ENCODE measurements around the gene PLCE1. TPM values are rescaled to one million over a fixed set of nuclear protein-coding genes. Genes with fewer than 3 reads are reported as not detected.
"Not testable (repeated sequence)": the region's sequence is repeated elsewhere in the genome, so short reads cannot be mapped to it uniquely, and the experiment has no call there.

The PLCE1 gene
- total RNA-seq, 1 experiment from 2014 or later: 0.23 TPM

- intact Hi-C loops (cut with micrococcal nuclease): no loop called here
- TF ChIP-seq, protein P1, sequence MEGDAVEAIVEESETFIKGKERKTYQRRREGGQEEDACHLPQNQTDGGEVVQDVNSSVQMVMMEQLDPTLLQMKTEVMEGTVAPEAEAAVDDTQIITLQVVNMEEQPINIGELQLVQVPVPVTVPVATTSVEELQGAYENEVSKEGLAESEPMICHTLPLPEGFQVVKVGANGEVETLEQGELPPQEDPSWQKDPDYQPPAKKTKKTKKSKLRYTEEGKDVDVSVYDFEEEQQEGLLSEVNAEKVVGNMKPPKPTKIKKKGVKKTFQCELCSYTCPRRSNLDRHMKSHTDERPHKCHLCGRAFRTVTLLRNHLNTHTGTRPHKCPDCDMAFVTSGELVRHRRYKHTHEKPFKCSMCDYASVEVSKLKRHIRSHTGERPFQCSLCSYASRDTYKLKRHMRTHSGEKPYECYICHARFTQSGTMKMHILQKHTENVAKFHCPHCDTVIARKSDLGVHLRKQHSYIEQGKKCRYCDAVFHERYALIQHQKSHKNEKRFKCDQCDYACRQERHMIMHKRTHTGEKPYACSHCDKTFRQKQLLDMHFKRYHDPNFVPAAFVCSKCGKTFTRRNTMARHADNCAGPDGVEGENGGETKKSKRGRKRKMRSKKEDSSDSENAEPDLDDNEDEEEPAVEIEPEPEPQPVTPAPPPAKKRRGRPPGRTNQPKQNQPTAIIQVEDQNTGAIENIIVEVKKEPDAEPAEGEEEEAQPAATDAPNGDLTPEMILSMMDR (IDR thresholded peaks at IDR 0.05; ENCODE audit: unreplicated experiment): no peak
- Mint-ChIP-seq H3K4me3 (ENCODE audit: unreplicated experiment) (no peak overlapping the region), H3K9me3 (ENCODE audit: unreplicated experiment) (no peaks in the 10 kb centered on the region), H3K4me1 (ENCODE audit: insufficient read depth, unreplicated experiment) (no peaks in the 10 kb centered on the region), H3K27me3 (ENCODE audit: insufficient read depth, unreplicated experiment) (no peaks in the 10 kb centered on the region), H3K36me3 (ENCODE audit: insufficient read depth, unreplicated experiment) (no peaks in the 10 kb centered on the region), H3K27ac (ENCODE audit: low read depth, unreplicated experiment) (no peak overlapping the region)
- CTCF ChIA-PET: interaction anchor here (0.7 to 1.7 kb wide), 3 partner anchors 48 to 472 kb away, joined by 4 to 6 read pairs (median 6); no protein-coding TSS in a partner anchor
- DNase-seq (ENCODE audit: unreplicated experiment): no peak
- BruUV-seq (replicated peaks): no TSS peak
- POLR2A ChIA-PET: no interaction called here
These were observed 25.2 kb upstream of the PLCE1 start for GRCh38 chr10:93968540-93968945.

DNA sequence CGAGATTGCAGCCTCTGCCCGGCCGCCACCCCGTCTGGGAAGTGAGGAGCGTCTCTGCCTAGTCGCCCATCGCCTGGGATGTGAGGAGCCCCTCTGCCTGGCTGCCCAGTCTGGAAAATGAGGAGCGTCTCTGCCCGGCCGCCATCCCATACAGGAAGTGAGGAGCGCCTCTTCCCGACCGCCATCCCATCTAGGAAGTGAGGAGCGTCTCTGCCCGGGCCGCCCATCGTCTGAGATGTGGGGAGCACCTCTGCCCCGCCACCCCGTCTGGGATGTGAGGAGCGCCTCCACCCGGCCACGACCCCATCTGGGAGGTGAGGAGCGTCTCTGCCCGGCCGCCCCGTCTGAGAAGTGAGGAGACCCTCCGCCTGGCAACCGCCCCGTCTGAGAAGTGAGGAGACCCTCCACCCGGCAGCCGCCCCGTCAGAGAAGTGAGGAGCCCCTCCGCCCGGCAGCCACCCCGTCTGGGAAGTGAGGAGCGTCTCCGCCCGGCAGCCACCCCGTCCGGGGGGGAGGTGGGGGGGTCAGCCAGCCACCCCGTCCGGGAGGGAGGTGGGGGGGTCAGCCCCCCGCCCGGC lies 23.2 kb upstream of the PLCE1 start:
- H3K4me3 Mint-ChIP-seq (ENCODE audit: unreplicated experiment); BruUV-seq (replicated peaks); H3K36me3 Mint-ChIP-seq (ENCODE audit: insufficient read depth, unreplicated experiment); H3K27me3 Mint-ChIP-seq (ENCODE audit: insufficient read depth, unreplicated experiment); H3K9me3 Mint-ChIP-seq (ENCODE audit: unreplicated experiment); CTCF ChIA-PET; POLR2A ChIA-PET; H3K4me1 Mint-ChIP-seq (ENCODE audit: insufficient read depth, unreplicated experiment); intact Hi-C loops (cut with micrococcal nuclease); DNase-seq (ENCODE audit: unreplicated experiment); H3K27ac Mint-ChIP-seq (ENCODE audit: low read depth, unreplicated experiment): not testable (repeated sequence)

GRCh38 chr10:93973748-93974445 lies 19.8 kb upstream of the PLCE1 start:
- Mint-ChIP-seq H3K9me3 (ENCODE audit: unreplicated experiment) (no peaks in the 10 kb centered on the region), H3K4me1 (ENCODE audit: insufficient read depth, unreplicated experiment) (no peaks in the 10 kb centered on the region), H3K27ac (ENCODE audit: low read depth, unreplicated experiment) (no peak overlapping the region), H3K27me3 (ENCODE audit: insufficient read depth, unreplicated experiment) (no peaks in the 10 kb centered on the region), H3K4me3 (ENCODE audit: unreplicated experiment) (no peak overlapping the region), H3K36me3 (ENCODE audit: insufficient read depth, unreplicated experiment) (peaks cover 4% of the 10 kb centered on the region)
- TF ChIP-seq, protein P1 (IDR thresholded peaks at IDR 0.05; ENCODE audit: unreplicated experiment): no peak
- CTCF ChIA-PET: interaction anchor here (0.6 kb wide), 1 partner anchor 36 kb away, joined by 3 read pairs; no protein-coding TSS in a partner anchor
- no TSS peak for BruUV-seq (replicated peaks)
- intact Hi-C loops (cut with micrococcal nuclease): no loop called here
- DNase-seq (ENCODE audit: unreplicated experiment): no peak
- POLR2A ChIA-PET: interaction anchor here (0.5 to 1.1 kb wide), 2 partner anchors 11 to 261 kb away, joined by 3 read pairs; no protein-coding TSS in a partner anchor

DNA sequence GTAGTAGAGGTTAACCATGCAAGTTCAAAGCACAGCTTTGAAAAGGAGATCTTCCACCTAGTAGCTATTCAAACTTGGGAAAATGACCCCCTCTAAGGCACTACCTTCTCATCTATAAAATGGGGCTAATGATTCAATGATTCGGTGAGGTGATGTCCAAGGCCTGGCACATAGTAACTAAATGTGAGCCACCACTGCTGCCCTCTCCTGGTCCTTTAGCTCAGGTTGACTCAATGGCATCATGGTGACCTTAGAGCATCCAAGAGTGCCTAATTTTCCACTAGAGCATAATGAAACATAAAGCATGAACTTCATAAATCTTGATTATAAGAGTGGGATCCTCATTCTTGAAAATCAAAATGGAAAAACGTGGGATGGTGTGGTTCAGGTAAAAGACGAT lies 16.3 kb upstream of the PLCE1 start:
- Mint-ChIP-seq H3K4me1 (ENCODE audit: insufficient read depth, unreplicated experiment) (no peaks in the 10 kb centered on the region), H3K4me3 (ENCODE audit: unreplicated experiment) (no peak overlapping the region), H3K36me3 (ENCODE audit: insufficient read depth, unreplicated experiment) (peaks cover 4% of the 10 kb centered on the region), H3K27ac (ENCODE audit: low read depth, unreplicated experiment) (no peak overlapping the region), H3K27me3 (ENCODE audit: insufficient read depth, unreplicated experiment) (peaks cover 15% of the 10 kb centered on the region), H3K9me3 (ENCODE audit: unreplicated experiment) (no peaks in the 10 kb centered on the region)
- DNase-seq (ENCODE audit: unreplicated experiment): no peak
- no TSS peak for BruUV-seq (replicated peaks)
- TF ChIP-seq, protein P1 (IDR thresholded peaks at IDR 0.05; ENCODE audit: unreplicated experiment): no peak
- intact Hi-C loops (cut with micrococcal nuclease): no loop called here
- ChIA-PET CTCF (interaction anchor here (0.6 to 0.9 kb wide), 4 partner anchors 14 to 116 kb away, joined by 3 to 4 read pairs (median 3); no protein-coding TSS in a partner anchor), POLR2A (no interaction called here)
